GM23248 (cell line): ENCODE data around the gene LRRC8E.

Experiments used
- EZH2 ChIP-seq: fragments of 200-600 bp; sonication (generic); IDR thresholded peaks from 2 replicates; pipeline ENCODE4 v1.6.1; 2018; ENCODE audit warnings: antibody characterized with exemption, mild to moderate bottlenecking; ENCODE audit not compliant: insufficient read depth, poor library complexity, severe bottlenecking
- EZH2phosphoT487 ChIP-seq: fragments of 200-600 bp; sonication (generic); IDR thresholded peaks from 2 replicates; pipeline ENCODE4 v1.6.1; 2018; ENCODE audit warnings: antibody characterized with exemption, moderate library complexity, mild to moderate bottlenecking, low read depth; ENCODE audit not compliant: insufficient read depth

DNA sequence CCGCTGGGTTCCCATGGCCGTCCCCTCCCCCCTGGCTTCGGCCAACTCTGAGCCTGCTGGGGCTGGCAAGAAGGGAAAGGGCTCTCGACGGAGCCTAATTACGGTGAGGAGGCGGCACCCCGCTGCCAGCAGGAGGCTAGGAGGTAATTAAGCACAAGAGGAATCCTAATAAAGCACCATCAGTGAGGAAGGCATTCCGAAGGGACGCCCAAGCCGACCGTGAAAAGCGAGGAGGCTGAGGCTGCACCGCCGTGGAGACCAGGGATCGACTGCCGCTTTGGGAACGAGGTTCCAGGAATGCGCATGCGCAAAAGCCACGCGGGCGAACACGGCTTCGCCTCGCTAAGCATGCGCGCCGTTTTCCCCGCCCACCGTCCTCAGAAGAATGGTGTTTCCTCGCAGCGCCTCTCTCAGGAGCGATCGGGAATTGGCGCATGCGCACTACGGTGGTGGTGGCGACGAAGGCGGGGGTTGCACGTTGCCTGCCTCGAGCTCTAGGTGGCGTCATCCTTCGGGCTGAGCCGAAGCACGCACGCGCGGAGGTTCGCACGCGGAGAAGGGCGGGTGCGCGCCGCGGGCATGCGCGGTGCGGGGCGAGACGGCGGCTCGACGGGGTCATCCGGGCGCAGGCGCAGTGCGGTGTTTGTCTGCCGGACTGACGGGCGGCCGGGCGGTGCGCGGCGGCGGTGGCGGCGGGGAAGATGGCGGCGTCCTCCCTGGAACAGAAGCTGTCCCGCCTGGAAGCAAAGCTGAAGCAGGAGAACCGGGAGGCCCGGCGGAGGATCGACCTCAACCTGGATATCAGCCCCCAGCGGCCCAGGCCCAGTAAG is 15.1 kb downstream of the LRRC8E start, which contains the start of gene MAP2K7:
- TF ChIP-seq EZH2phosphoT487 (no peak), EZH2 (no peak)
